ENCODE data around the gene CUL9.

CUL9 gene

DNA sequence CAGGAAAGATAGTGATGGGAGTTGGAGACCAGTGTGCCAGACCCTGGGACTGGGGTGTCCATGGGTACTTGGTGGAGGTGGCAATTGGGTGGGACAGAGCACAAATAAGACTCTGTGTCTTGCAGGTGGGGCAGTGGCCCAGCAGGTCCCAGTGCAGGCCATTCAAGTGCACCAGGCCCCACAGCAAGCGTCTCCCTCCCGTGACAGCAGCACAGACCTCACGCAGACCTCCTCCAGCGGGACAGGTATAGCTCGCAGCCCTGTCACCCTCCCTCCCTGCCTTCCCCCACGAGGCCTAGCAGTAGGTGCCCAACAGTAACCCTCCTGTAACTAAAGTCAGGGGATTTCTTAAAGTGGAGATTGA is 5.6 kb upstream of the CUL9 start:
- DNase-seq (ENCODE audit: extremely low read depth, insufficient read length): no peak
- H3K4me3 ChIP-seq (replicated peaks; ENCODE audit: low read depth, low read length): no peak overlapping the region
- TF ChIP-seq CTCF (IDR thresholded peaks at IDR 0.05; ENCODE audit: insufficient read depth, low read length, poor library complexity, severe bottlenecking): no peak
- no peaks in the 10 kb centered on the region for H3K27me3 ChIP-seq (replicated peaks; ENCODE audit: control insufficient read depth, insufficient read depth, low read length)
- peaks cover 30% of the 10 kb centered on the region for H3K36me3 ChIP-seq (ENCODE audit: control insufficient read depth, insufficient read depth, low read length)

- Histone ChIP-seq H3K36me3 (ENCODE audit: control insufficient read depth, insufficient read depth, low read length) (peaks cover 30% of the 10 kb centered on the region), H3K4me3 (replicated peaks; ENCODE audit: low read depth, low read length) (no peak overlapping the region), H3K27me3 (replicated peaks; ENCODE audit: control insufficient read depth, insufficient read depth, low read length) (no peaks in the 10 kb centered on the region)
- DNase-seq (ENCODE audit: extremely low read depth, insufficient read length): no peak
- TF ChIP-seq CTCF (IDR thresholded peaks at IDR 0.05; ENCODE audit: insufficient read depth, low read length, poor library complexity, severe bottlenecking): no peak
Measured at GRCh38 chr6:43178150-43178549, 3.8 kb upstream of the CUL9 start.

DNA sequence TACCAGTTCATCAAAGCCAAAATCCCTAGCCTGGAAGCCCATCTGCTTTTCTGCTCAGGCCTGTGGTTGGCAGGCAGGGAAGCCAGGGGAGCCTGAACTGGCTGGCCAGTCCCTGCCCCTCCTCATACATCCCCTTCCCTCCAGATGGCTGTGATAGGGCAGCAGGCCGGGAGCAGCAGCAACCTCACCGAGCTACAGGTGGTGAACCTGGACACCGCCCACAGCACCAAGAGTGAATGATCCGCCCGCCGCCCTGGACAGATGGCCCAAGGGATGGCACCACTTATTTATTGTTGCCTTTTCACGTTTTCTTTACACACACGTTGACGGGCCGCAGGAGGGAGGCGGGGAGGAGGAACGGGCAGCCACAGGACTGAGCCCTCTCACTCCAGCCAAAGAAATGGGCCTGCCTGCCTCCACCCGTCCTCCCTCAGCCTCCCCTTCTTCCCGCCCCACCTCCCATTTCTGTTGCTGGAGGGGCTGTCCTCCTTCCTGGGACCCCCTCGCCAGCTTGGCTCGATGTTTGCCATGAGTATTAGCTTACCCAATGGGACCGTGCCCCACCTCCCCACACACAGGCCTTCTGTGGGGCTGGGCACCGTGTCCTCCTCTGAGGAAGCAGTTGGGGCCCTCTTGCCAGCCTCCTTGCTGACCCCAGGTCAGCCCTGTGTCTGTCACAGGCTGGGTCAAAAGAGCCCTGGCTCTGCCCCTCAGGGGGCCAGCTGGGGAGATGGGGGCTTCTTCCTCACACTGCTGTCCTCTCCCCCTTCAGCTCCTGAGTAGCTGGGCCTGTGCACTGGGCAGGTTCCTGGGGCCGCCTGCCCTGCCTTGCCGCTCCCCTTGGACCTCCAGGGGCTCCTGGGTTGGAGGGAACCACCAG is 2.8 kb upstream of the CUL9 start:
- no peaks in the 10 kb centered on the region for H3K27me3 ChIP-seq (replicated peaks; ENCODE audit: control insufficient read depth, insufficient read depth, low read length)
- DNase-seq (ENCODE audit: extremely low read depth, insufficient read length): no peak
- TF ChIP-seq CTCF (IDR thresholded peaks at IDR 0.05; ENCODE audit: insufficient read depth, low read length, poor library complexity, severe bottlenecking): no peak
- H3K4me3 ChIP-seq (replicated peaks; ENCODE audit: low read depth, low read length): no peak overlapping the region
- peaks cover 28% of the 10 kb centered on the region for H3K36me3 ChIP-seq (ENCODE audit: control insufficient read depth, insufficient read depth, low read length)

DNA sequence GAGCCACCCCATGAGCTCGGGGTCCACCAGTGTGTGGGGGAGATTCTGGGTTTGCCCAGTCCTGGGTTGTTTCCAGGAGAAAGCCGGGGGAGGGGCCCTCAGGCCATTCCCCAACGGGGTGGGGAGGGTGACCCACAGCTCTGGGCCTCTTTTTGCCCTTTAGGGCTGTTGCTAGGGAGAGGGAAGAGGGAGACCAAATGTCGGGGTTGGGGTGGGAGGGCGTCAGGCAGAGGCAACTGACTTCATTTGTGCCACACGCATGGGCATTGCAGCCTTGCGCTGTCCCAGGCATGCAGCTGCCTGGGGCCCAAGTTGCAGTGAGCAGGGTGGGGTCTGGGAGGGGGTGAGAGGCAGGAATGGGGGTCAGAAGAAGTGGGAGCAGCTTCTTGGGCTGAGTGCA is 1.9 kb upstream of the CUL9 start:
- no peak for DNase-seq (ENCODE audit: extremely low read depth, insufficient read length)
- no peak for TF ChIP-seq CTCF (IDR thresholded peaks at IDR 0.05; ENCODE audit: insufficient read depth, low read length, poor library complexity, severe bottlenecking)
- H3K36me3 ChIP-seq (ENCODE audit: control insufficient read depth, insufficient read depth, low read length): peaks cover 31% of the 10 kb centered on the region
- no peaks in the 10 kb centered on the region for H3K27me3 ChIP-seq (replicated peaks; ENCODE audit: control insufficient read depth, insufficient read depth, low read length)
- H3K4me3 ChIP-seq (replicated peaks; ENCODE audit: low read depth, low read length): no peak overlapping the region

DNA sequence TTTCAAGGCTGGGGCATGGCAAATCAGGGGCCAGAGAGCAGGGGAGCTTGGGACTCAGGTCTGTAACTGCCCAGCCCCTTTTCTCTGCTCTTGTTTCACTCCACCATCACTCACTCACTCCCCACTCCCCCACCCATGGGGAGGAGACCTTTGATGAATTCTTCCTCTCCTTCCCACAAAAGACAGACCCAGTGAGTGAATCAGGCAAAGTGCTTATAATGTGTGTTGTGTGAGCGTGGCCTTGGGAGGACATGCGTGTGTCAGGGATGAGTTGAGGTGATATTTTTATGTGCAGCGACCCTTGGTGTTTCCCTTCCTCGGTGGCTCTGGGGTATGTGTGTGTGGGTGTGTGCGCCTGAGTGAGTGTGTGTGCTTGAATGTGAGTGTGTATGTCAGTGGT is 1.0 kb upstream of the CUL9 start:
- TF ChIP-seq CTCF (IDR thresholded peaks at IDR 0.05; ENCODE audit: insufficient read depth, low read length, poor library complexity, severe bottlenecking): no peak
- no peak for DNase-seq (ENCODE audit: extremely low read depth, insufficient read length)
- Histone ChIP-seq H3K27me3 (replicated peaks; ENCODE audit: control insufficient read depth, insufficient read depth, low read length) (no peaks in the 10 kb centered on the region), H3K36me3 (ENCODE audit: control insufficient read depth, insufficient read depth, low read length) (peaks cover 32% of the 10 kb centered on the region), H3K4me3 (replicated peaks; ENCODE audit: low read depth, low read length) (no peak overlapping the region)

- Histone ChIP-seq H3K36me3 (ENCODE audit: control insufficient read depth, insufficient read depth, low read length) (peaks cover 28% of the 10 kb centered on the region), H3K27me3 (replicated peaks; ENCODE audit: control insufficient read depth, insufficient read depth, low read length) (no peaks in the 10 kb centered on the region), H3K4me3 (replicated peaks; ENCODE audit: low read depth, low read length) (peak overlapping the region; percentile 92)
- no peak for TF ChIP-seq CTCF (IDR thresholded peaks at IDR 0.05; ENCODE audit: insufficient read depth, low read length, poor library complexity, severe bottlenecking)
- no peak for DNase-seq (ENCODE audit: extremely low read depth, insufficient read length)
Measured at GRCh38 chr6:43181621-43181941, 415 bp upstream of the CUL9 start.
